GM19324 (cell line): ENCODE measurements around the gene CNPY1.
"Not testable (repeated sequence)": the region's sequence is repeated elsewhere in the genome, so short reads cannot be mapped to it uniquely, and the experiment has no call there.

Experiments used
- ATAC-seq: cut with Tn5 transposase; IDR thresholded peaks from one replicate; pipeline ENCODE4 v1.9.1; 2021; ENCODE audit warnings: mild to moderate bottlenecking, moderate library complexity; ENCODE audit not compliant: unreplicated experiment, low FRiP score

Gene CNPY1

DNA sequence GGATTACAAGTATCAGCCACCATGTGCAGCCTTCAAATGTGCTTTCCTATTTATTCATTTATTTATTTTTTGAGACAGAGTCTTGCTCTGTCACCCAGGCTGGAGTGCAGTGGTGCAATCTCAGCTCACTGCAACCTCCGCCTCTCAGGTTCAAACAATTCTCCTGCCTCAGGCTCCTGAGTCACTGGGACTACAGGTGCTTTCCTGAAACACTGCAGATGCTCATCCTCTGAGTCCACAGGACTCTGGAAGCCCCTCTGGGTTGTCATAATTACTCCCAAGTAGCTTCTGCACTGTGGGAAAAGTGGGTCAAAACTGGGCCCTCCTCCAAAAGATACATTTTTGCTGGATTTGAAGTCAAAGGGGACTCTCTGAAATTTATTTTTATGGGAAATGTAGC lies at the start of gene CNPY1:
CNPY1 (minus strand) TSS at position 111 of the 400 bp plus-strand sequence. CDS start 630 bp downstream, outside the sequence.
- ATAC-seq, result not testable (repeated sequence)

DNA sequence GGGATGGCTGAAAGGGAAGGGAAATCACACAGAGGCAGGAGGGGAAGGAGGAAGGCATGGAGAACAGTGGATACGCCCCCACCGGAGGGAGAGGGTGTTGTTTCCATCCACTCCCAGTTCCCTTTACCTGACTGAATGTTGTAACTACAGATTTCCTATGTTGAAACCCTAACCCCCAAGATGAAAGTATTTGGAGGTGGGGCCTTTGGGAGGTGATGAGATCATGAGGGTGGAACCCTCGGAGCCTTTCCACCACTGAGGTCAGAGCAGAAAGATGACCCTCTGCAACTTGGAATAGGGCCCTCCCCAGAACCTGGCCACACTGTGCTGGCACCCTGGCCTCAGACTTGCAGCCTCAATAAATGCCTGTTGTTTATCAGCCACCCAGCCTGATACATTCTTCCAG lies 48.6 kb upstream of the CNPY1 start:
- ATAC-seq, result no peak

- no peak for ATAC-seq
Measured at GRCh38 chr7:155594163-155594732, 47.9 kb upstream of the CNPY1 start.

DNA sequence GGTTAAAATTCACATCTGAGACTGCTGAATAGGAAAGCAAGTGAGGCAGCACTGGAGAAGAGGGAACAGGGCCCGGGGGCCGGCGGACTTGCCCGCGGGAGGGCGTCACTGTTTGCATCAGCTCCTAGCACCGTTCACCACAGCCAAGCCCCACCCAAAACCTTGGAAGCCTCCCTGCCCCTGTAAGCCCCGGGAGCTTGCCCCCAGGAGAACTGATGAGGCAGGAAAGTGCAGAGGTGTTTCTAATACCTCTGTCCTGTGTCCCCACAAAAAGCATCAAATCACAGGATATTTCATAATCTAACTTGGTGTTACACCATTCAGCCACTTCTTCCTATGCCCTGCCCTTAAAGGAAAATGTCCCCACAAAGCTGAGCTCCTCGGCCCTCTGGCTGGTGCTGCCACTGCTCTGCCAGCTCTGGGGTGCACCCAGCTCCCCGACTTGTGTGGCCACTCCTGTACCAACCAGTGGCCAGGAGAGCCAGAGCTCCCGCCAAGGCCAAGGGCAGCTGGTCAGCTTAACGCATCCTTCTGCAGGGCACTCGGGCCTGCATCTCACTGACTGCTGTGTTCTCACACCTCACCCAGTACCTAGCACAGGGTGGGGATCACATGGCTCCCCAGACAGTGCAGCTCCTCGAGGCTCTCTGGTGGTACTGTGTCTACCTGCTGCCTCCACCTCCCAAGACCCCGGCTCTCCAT lies 47.3 kb upstream of the CNPY1 start:
- no peak for ATAC-seq

- ATAC-seq, result no peak
Measured at GRCh38 chr7:155591055-155591775, 44.9 kb upstream of the CNPY1 start.

- ATAC-seq, result no peak
Measured at GRCh38 chr7:155590215-155591018, 44.1 kb upstream of the CNPY1 start.

DNA sequence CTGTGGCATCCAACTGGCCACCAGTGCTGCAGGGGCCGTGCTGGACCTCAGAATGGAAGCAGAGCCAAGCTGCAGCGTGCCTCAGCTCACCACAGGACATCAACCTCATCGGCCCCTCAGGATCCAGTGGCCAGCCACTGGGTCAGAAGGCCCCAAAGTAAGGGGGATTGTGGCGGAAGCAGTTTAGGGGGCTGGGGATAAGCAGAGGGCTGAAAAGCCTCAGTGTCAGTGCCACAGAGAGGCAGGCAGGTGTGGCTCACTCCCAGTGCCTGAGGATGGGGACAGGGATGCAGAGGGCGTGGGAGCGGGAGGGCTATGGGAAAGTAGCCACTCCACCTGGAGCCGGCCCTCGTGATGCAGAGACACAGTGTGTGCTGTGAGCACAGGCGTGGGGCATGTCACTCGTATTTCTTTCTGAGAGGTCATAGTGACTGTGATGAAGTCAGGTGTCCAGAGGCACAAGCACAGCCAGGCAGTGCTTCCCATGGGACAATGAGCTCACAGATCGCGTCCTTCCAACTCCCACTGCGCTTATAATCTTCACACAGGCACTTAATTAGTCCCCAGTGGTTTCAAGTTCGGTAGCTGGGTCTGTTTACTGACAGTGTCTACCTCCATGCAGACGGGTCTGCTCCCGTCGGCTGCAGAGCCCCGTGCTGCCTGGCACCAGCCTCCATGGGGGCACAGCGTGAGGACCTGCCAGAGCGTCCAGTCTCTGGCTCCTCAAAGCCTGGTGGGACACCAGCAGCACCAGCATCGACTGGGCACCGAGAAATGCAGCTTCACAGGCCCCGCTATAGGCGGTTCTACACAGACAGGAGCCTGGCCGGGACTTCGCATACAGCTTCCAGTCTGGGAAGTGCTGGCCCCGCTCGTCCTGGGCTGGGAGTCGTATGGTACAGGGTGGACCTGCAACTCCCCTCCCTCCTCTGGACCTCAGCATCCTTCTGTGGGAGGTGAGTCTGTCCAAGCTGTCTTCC lies 42.9 kb upstream of the CNPY1 start:
- no peak for ATAC-seq

GRCh38 chr7:155588468-155588998 lies 42.2 kb upstream of the CNPY1 start:
- no peak for ATAC-seq

GRCh38 chr7:155587486-155587885 lies 41.1 kb upstream of the CNPY1 start:
- no peak for ATAC-seq

DNA sequence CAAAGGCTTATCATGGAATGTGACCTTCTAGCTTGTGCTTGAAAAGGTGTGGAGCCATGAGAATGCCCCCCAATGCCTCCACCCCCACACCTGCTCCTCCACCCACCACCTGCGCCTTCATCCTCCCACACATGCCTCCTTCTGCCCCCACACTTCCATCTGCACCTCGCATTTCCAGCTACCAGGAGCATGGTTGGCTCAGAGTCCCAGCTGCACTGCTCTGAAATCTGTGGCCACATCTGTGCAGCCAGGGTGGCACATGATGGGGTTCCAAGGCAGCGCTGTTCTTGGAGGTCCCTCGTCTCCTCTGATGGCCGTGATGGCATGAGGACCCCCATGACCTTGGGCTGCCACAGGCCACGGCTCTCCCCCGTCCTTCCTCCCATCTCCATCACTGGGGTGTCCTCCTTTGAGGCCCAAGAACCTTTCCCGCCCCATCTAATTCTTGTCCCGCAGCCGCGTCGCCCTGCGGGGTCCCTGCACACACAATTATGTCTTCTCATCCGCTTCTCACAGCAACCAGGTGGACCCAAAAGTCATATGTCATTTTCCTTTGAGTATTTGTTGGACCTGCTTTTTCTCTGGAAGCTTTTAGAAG lies 40.6 kb upstream of the CNPY1 start:
- ATAC-seq, result no peak

- no peak for ATAC-seq
Measured at GRCh38 chr7:155585951-155586350, 39.6 kb upstream of the CNPY1 start.

GRCh38 chr7:155585532-155585895 lies 39.2 kb upstream of the CNPY1 start:
- ATAC-seq, result no peak

DNA sequence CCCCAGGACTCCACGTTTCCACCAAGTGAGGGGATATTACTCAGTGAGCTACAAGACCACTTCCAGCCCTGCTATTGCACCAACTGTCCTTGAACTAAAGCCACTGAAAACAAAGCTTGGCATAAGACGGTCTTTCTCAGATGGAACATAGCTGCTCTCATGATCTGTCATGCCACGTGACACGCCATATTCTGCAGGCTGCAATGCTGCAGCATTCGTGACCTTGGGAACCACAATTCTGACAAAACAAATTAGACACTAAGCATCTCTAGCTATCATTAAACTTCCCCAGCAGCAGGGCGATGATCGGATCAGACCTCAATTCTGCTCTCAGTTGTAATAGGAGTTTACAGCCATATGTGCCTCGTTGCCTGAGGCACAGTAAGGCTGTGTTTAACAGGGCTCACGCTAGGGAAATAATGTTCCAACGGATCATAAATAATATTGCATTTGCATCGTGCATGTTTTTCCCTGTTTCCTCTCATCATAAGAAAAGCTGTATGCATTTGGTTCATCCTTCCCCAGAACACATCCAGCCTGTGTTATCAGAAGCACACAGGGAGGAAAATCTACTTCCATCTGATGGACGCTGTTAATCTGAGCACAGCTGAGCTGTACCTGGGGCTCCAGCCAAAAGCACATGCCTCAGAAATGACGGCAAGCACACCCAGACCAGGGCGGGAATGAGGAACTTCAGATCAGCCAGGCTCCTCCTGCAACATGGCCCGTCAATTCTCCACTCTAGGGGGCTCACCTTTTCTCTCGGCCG lies 38.6 kb upstream of the CNPY1 start:
- ATAC-seq, result no peak

DNA sequence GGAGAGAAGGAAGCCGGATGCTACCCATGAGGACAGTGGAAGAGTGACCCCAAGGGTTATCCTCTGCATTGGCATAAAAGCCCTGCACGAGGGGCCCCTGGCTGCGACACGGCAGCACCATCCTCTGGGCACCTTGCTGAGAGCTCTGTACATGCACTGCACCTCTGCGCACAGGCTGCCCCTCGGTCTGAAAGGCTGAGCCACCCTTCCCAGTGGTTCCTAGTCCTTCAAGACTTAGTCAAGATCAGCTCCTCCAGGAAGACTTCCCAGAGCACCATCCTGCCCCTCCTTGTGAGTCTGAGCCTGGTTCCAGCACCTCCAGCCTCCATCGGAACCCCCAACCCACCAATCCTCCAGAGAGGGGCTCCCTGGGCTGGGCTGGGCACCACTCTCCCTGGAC lies 37.9 kb upstream of the CNPY1 start:
- ATAC-seq, result no peak

- no peak for ATAC-seq
Measured at GRCh38 chr7:155583636-155584035, 37.3 kb upstream of the CNPY1 start.

DNA sequence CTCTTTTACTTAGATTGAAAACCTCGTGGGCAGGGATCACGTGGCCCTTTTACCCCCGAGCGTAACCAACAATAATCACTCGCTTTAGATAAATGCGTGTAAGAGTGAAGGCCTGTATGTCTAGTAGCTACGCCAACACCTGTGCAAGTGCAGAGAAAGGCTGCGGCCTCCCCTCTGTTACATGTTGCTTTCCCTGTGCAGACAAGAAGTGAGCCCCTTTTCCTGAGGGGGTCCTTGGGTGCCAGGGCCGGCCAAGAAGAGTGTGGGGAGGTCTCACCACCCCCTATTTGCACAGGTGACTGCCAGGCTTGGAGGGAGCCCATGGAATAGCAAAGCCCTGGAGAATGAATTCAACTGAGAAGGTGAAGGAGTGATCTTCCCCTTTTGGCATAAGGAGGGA lies 35.6 kb upstream of the CNPY1 start:
- no peak for ATAC-seq

DNA sequence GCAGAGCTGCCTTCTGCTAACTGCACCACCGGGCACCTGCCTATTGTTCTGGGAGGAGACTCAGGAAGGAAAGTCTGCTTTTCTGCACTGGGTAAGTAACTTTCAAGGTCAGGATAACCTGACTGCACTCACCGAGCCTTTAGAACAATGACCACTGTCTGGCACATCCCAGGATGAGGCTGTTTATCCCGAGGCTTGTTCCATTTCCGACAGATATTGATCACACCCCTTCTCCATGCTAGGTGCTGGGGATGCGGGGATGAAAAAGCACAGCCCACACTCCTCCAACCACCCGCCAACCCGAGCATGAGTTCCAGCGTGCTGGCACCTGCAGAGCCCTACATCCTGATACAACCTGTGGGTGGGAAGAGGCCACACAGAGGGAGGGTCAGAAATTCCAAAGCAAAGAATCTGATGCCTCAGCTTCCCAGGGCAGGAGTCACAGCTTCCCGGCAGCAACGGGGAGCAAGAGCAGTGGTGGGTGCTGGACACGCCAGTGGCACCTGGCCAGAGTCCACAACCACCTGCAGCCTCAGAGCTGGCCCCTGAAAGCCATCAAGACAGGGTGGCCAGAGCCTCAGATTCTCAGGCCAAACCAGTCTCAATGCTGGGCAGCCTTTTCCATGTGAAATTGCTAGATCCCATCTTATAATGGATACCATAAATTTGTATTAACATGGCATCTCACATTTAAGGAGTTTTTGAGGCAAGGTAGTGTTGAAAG lies 34.9 kb upstream of the CNPY1 start:
- no peak for ATAC-seq

- no peak for ATAC-seq
Measured at GRCh38 chr7:155580367-155580766, 34.0 kb upstream of the CNPY1 start.
